ENCODE measurements around the gene KSR1. TPM values are rescaled to one million over a fixed set of nuclear protein-coding genes. Genes with fewer than 3 reads are reported as not detected.
A peak's percentile ranks its signal among the peaks of the same experiment; 100 is the strongest.

KSR1 gene
- polyA plus RNA-seq, 1 of the 3 experiments (the other 2 are of a cell fraction) = 7.5 TPM

DNA sequence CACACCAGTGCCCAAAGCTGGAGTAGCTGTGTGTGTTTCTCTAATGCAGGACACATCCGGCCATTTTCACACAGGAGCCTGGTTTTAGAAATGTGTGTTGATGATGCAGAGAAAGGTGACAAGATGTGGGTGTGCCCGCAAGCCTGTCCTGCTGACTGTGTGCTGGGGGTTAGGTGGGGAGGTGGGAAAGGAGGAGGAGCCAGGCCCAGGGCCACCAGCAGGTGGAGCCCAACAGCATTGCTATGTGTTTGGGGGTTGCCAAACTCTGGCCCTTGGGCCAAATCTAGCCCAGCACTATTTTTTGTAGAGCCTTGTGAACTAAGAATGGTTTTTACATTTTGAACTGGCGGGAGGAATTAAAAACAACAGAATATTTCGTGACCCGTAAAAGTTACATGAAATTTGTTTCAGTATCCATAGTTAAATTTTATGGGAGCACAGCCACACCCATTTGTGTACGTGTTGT lies 113.0 kb downstream of the KSR1 start (continued):
- no peak for TF ChIP-seq TEAD4 (IDR thresholded peaks at IDR 0.05; ENCODE audit: borderline replicate concordance, insufficient read depth)
- no peak for TF ChIP-seq JUND (IDR thresholded peaks at IDR 0.05)
- TF ChIP-seq MXI1 (IDR thresholded peaks at IDR 0.05; ENCODE audit: low read depth, low read length) = no peak
- TF ChIP-seq MEF2A (IDR thresholded peaks at IDR 0.05; ENCODE audit: borderline replicate concordance, low read depth) = no peak
- no peak for TF ChIP-seq FOSL2 (IDR thresholded peaks at IDR 0.05; ENCODE audit: borderline replicate concordance, low read depth)
- TF ChIP-seq, protein P1, sequence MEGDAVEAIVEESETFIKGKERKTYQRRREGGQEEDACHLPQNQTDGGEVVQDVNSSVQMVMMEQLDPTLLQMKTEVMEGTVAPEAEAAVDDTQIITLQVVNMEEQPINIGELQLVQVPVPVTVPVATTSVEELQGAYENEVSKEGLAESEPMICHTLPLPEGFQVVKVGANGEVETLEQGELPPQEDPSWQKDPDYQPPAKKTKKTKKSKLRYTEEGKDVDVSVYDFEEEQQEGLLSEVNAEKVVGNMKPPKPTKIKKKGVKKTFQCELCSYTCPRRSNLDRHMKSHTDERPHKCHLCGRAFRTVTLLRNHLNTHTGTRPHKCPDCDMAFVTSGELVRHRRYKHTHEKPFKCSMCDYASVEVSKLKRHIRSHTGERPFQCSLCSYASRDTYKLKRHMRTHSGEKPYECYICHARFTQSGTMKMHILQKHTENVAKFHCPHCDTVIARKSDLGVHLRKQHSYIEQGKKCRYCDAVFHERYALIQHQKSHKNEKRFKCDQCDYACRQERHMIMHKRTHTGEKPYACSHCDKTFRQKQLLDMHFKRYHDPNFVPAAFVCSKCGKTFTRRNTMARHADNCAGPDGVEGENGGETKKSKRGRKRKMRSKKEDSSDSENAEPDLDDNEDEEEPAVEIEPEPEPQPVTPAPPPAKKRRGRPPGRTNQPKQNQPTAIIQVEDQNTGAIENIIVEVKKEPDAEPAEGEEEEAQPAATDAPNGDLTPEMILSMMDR (IDR thresholded peaks at IDR 0.05) = peak; percentile 65
- TF ChIP-seq RAD21 (IDR thresholded peaks at IDR 0.05; ENCODE audit: low read length) = peak; percentile 58
- TF ChIP-seq NRF1 (IDR thresholded peaks at IDR 0.05; ENCODE audit: low read depth, low read length) = no peak
- TF ChIP-seq, protein P2, sequence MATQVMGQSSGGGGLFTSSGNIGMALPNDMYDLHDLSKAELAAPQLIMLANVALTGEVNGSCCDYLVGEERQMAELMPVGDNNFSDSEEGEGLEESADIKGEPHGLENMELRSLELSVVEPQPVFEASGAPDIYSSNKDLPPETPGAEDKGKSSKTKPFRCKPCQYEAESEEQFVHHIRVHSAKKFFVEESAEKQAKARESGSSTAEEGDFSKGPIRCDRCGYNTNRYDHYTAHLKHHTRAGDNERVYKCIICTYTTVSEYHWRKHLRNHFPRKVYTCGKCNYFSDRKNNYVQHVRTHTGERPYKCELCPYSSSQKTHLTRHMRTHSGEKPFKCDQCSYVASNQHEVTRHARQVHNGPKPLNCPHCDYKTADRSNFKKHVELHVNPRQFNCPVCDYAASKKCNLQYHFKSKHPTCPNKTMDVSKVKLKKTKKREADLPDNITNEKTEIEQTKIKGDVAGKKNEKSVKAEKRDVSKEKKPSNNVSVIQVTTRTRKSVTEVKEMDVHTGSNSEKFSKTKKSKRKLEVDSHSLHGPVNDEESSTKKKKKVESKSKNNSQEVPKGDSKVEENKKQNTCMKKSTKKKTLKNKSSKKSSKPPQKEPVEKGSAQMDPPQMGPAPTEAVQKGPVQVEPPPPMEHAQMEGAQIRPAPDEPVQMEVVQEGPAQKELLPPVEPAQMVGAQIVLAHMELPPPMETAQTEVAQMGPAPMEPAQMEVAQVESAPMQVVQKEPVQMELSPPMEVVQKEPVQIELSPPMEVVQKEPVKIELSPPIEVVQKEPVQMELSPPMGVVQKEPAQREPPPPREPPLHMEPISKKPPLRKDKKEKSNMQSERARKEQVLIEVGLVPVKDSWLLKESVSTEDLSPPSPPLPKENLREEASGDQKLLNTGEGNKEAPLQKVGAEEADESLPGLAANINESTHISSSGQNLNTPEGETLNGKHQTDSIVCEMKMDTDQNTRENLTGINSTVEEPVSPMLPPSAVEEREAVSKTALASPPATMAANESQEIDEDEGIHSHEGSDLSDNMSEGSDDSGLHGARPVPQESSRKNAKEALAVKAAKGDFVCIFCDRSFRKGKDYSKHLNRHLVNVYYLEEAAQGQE (IDR thresholded peaks at IDR 0.05; ENCODE audit: low read depth, low read length) = no peak
- TF ChIP-seq EZH2phosphoT487 (IDR thresholded peaks at IDR 0.05; ENCODE audit: borderline replicate concordance, low read depth) = no peak
- TF ChIP-seq RCOR1 (IDR thresholded peaks at IDR 0.05; ENCODE audit: low read length) = no peak

DNA sequence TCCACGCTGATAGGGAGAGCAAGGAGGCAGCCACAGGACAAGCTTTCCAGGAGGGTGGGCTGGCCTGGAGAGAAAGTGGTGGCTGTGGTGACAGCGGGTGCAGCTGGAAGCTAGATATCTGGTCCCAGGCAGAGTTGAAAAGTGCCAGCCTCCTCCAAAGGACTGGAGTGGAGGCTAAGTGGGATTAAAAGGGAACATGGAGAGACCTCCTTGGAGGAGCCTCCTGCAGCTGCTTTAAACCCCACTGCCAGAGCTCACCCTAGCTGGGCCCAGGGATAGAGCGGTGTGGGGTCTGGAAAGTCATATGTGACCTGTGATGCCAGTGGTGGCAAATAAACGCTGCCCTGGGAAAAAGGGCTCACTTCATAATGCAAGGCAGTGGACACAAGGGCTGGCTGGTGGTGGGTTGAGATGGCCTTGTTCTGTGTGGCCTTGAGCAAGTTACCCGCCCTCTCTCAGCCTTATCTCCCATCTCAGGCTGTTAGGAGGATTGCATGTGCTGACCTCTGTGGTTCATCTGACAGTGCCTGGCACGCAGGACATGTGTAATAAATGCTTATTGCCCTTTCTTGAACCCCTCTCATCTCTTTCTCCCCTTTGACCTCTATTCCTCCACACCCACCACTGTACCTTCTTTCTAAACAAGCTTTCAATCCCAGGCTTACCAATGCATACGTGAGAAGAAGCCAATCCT lies 113.8 kb downstream of the KSR1 start:
- no peak overlapping the region for H3K4me3 ChIP-seq (ENCODE audit: low read depth in 2 of 2, low read length in 1 of 2)
- no peaks in the 10 kb centered on the region for H3K9me3 ChIP-seq
- H3K36me3 ChIP-seq (replicated peaks in 1 of 2; ENCODE audit: control insufficient read depth in 1 of 2, insufficient read depth in 2 of 2, low read length in 1 of 2) = no peaks in the 10 kb centered on the region
- H3K9ac ChIP-seq = no peak overlapping the region
- H3K79me2 ChIP-seq (ENCODE audit: insufficient read depth) = peaks cover 6% of the 10 kb centered on the region; the same call in 1 of the 2 replicates
- ChIA-PET POLR2A (no interaction called here), CTCF (interaction anchor here (0.8 to 5.2 kb wide), 10 partner anchors 10 to 114 kb away, joined by 3 to 55 read pairs (median 4); partner anchors contain the start of gene KSR1)
- peak; percentile 50 for DNase-seq
- H3K27ac ChIP-seq (ENCODE audit: low read depth in 2 of 2, low read length in 1 of 2) = peak overlapping the region in 1 of 2 experiments; percentile 31; a peak in 2 of 4 replicates
- H3K4me2 ChIP-seq = no peak overlapping the region
- H3K4me1 ChIP-seq (ENCODE audit: control insufficient read depth in 1 of 2, insufficient read depth in 2 of 2, low read depth in 1 of 2, low read length in 1 of 2) = peaks cover 29 to 51% of the 10 kb centered on the region in 2 experiments; a peak in 3 of 4 replicates
- no peaks in the 10 kb centered on the region for H3K27me3 ChIP-seq (ENCODE audit: insufficient read depth)
- no peaks in the 10 kb centered on the region for H3F3A ChIP-seq (replicated peaks; ENCODE audit: insufficient read depth)
- no peaks in the 10 kb centered on the region for H4K20me1 ChIP-seq (ENCODE audit: insufficient read depth)
- H2AFZ ChIP-seq (ENCODE audit: low read depth) = no peak overlapping the region
- 91% methylated on average over 7 of the region's 7 CpGs for WGBS (ENCODE audit: low lambda C conversion rate)
- H3K9me2 ChIP-seq = no peaks in the 10 kb centered on the region
- peak; percentile 75 for TF ChIP-seq GATA2 (CRISPR knock-in tag; IDR thresholded peaks at IDR 0.05)
- no peak for TF ChIP-seq RAD21 (IDR thresholded peaks at IDR 0.05; ENCODE audit: low read length)
- TF ChIP-seq RCOR1 (IDR thresholded peaks at IDR 0.05; ENCODE audit: low read length) = no peak
